Testis (tissue), 3 donors: ENCODE results near the gene CROCC. TPM values are rescaled to one million over a fixed set of nuclear protein-coding genes. Genes with fewer than 3 reads are reported as not detected.

Experiments used
- DNase-seq: peaks from one replicate; pipeline ENCODE4 v3.0.0-alpha.2; 2019
- H3K27ac ChIP-seq, 2 donors: fragments of 200-600 bp; sonication (generic); one replicate each; pipeline ENCODE4 v1.5.1; 2019
- H3K27me3 ChIP-seq: fragments of 200-600 bp; sonication (generic); one replicate; pipeline ENCODE4 v1.5.1; 2019
- H3K36me3 ChIP-seq: fragments of 200-600 bp; sonication (generic); one replicate; pipeline ENCODE4 v1.5.1; 2017; ENCODE audit warnings: low read depth; ENCODE audit errors: missing control alignments
- H3K4me1 ChIP-seq: fragments of 200-600 bp; sonication (generic); one replicate; pipeline ENCODE4 v1.5.1; 2019
- H3K4me3 ChIP-seq, 2 donors: fragments of 200-600 bp; sonication (generic); one replicate each; pipeline ENCODE4 v1.5.1; 2017 to 2019
- H3K9me3 ChIP-seq: fragments of 200-600 bp; sonication (generic); one replicate; pipeline ENCODE4 v1.5.1; 2017
- POLR2A ChIP-seq: fragments of 450-650 bp; IDR thresholded peaks from one replicate; pipeline ENCODE4 v1.6.1; 2017; ENCODE audit warnings: antibody characterized with exemption, mild to moderate bottlenecking, moderate library complexity
- WGBS, 2 donors: methylation state at CpG; one replicate each; pipeline ENCODE4 v1.1.5; 2018; 5-methylcytosine and 5-hydroxymethylcytosine counted together
- intact Hi-C: fragments of 100-400 bp; cut with DNase I; formaldehyde crosslinking; loops from one replicate; pipeline ENCODE4 v1.15.1; 2023; ENCODE audit warnings: low total_unique reads
- polyA plus RNA-seq: library from polyadenylated mRNA; stranded (reverse); fragments of 350-450 nt; fragmentation: Illumina TruSeq; extraction: RNeasy Lipid Tissue Mini Kit (QIAGEN cat#74804); gene quantifications from one replicate; pipeline ENCODE4 v1.2.3, GENCODE V29; 2014; ENCODE audit warnings: low read depth, low replicate concordance; ENCODE audit not compliant: insufficient read depth
- total RNA-seq, 2 donors: library from RNA; depleted of rRNA; stranded (reverse); fragments of >200 nt; gene quantifications; one replicate each; pipeline ENCODE4 v1.2.3, GENCODE V29; 2016
- TF ChIP-seq, protein P1 (sequence below), 3 experiments: fragments of 450-650 bp in 2 of 3; fragments of 200-600 bp in 1 of 3; sonication (generic) in 1 of 3; IDR thresholded peaks; one replicate each; pipeline ENCODE4 v1.5.1; 2016 to 2019; ENCODE audit warnings: antibody characterized with exemption in 3 of 3, mild to moderate bottlenecking in 2 of 3, moderate library complexity in 1 of 3

Gene CROCC
- total and polyA plus RNA-seq, 3 donors from 2014 or later: 18.8 to 49.2 (median 49.1) TPM

DNA sequence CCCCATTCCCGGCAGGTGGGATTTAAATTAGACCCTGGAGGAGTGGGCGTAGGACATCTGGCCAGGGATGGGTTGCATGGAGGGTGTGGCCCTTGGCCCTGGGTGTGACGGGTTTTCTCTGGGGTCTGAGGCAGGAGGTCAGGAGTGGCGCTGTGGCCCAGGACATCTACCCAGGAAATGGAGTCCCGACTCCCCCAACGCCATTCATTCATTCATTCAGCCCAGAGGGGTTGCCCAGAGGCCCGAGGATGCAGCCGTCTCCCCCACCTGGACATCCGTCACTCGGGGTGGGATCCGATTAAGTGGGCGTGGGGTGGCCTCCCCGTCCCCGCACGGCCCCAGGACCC is 89.3 kb downstream of the CROCC start:
- Histone ChIP-seq H3K27ac (no peak overlapping the region), H3K27me3 (no peaks in the 10 kb centered on the region), H3K36me3 (no peaks in the 10 kb centered on the region), H3K4me1 (peaks cover 23% of the 10 kb centered on the region), H3K9me3 (no peaks in the 10 kb centered on the region), H3K4me3 (peak overlapping the region; percentile 71 to 83)
- 0% methylated on average over 1 to 15 of the region's 15 CpGs for WGBS, 2 donors
- TF ChIP-seq POLR2A: no peak
- TF ChIP-seq, protein P1, sequence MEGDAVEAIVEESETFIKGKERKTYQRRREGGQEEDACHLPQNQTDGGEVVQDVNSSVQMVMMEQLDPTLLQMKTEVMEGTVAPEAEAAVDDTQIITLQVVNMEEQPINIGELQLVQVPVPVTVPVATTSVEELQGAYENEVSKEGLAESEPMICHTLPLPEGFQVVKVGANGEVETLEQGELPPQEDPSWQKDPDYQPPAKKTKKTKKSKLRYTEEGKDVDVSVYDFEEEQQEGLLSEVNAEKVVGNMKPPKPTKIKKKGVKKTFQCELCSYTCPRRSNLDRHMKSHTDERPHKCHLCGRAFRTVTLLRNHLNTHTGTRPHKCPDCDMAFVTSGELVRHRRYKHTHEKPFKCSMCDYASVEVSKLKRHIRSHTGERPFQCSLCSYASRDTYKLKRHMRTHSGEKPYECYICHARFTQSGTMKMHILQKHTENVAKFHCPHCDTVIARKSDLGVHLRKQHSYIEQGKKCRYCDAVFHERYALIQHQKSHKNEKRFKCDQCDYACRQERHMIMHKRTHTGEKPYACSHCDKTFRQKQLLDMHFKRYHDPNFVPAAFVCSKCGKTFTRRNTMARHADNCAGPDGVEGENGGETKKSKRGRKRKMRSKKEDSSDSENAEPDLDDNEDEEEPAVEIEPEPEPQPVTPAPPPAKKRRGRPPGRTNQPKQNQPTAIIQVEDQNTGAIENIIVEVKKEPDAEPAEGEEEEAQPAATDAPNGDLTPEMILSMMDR (IDR thresholded peaks at IDR 0.05): no peak
- intact Hi-C loops: no loop called here
- no peak for DNase-seq

- H3K4me1 ChIP-seq: peaks cover 23% of the 10 kb centered on the region
- H3K9me3 ChIP-seq: no peaks in the 10 kb centered on the region
- H3K27ac ChIP-seq: peak within 1 kb of the TSS in 1 of 2 donors; percentile 30
- H3K4me3 ChIP-seq: peak within 1 kb of the TSS; percentile 71 to 83
- intact Hi-C loops: no loop called here
- TF ChIP-seq, protein P1 (IDR thresholded peaks at IDR 0.05): no peak
- TF ChIP-seq POLR2A: no peak
- no peaks in the 10 kb centered on the region for H3K27me3 ChIP-seq
- H3K36me3 ChIP-seq: no peaks in the 10 kb centered on the region
- peak; percentile 87 for DNase-seq
- 1 to 2% methylated on average over 31 to 71 of the region's 94 CpGs for WGBS, 2 donors
These were observed 89.9 kb downstream of the CROCC start, which contains the start of gene ATP13A2 for GRCh38 chr1:17011439-17012307. TSS of gene ATP13A2 (minus strand) at chr1:17011928. CDS start at chr1:17011738, 190 bp downstream.

DNA sequence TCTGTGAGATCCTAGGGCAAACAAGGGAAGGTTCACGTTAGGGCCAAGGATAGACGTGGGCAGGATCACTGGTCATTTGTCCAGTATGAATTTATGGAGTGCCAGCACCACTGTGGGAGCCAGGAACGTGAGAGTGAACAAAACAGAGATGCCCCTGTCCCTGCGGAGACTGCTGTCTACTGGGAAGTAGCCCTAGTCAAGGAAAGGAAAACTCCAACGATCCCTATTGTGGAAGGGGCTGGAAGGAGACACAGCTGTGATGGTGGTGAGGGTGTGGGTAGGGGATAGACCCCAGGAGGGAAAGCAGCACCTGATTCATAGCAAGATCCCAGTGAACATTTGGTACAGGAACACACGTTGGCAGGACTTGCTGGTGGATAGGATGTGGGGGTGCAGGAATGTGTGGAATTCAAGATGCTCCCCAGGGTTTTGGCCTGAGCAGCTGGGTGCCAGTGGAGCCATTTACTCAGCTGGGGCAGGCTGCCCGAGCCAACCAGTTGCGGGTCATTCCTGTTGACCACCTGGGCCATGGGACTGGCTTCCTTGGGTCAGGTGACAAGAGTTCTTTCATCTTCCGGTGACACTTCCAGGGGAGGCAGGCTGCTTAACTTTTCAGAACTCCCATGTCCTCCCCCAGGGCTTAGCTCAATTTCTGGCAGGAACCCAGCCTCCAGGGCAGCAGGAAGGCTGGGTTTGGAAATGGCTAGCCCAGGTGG is 91.2 kb downstream of the CROCC start:
- no peak for TF ChIP-seq POLR2A
- TF ChIP-seq, protein P1 (IDR thresholded peaks at IDR 0.05): no peak
- no peak overlapping the region for H3K27ac ChIP-seq
- no peak for DNase-seq
- peaks cover 23% of the 10 kb centered on the region for H3K4me1 ChIP-seq
- no peaks in the 10 kb centered on the region for H3K9me3 ChIP-seq
- H3K4me3 ChIP-seq: no peak overlapping the region
- intact Hi-C loops: no loop called here
- no peaks in the 10 kb centered on the region for H3K36me3 ChIP-seq
- WGBS, 2 donors: 55 to 57% methylated on average over 8 to 9 of the region's 9 CpGs
- no peaks in the 10 kb centered on the region for H3K27me3 ChIP-seq

GRCh38 chr1:17013491-17014320 is 92.0 kb downstream of the CROCC start:
- no peaks in the 10 kb centered on the region for H3K27me3 ChIP-seq
- no peak overlapping the region for H3K4me3 ChIP-seq
- H3K9me3 ChIP-seq: no peaks in the 10 kb centered on the region
- TF ChIP-seq, protein P1 (IDR thresholded peaks at IDR 0.05): no peak
- no peak for TF ChIP-seq POLR2A
- 66 to 70% methylated on average over 13 of the region's 13 CpGs for WGBS, 2 donors
- H3K4me1 ChIP-seq: peaks cover 23% of the 10 kb centered on the region
- H3K27ac ChIP-seq: no peak overlapping the region
- no peak for DNase-seq
- no peaks in the 10 kb centered on the region for H3K36me3 ChIP-seq
- intact Hi-C loops: no loop called here
